Activated CD8-positive, alpha-beta T cell treated with anti-CD3 and anti-CD28 coated beads for 36 hours (primary cell): ENCODE data around the gene ELK4. TPM values are rescaled to one million over a fixed set of nuclear protein-coding genes. Genes with fewer than 3 reads are reported as not detected.

ENCODE experiments used
- ATAC-seq: fragments of 200-7000 bp; cut with Tn5 transposase; one replicate; pipeline ENCODE4 v1.10.0; 2021; ENCODE audit warnings: mild to moderate bottlenecking, moderate library complexity
- CTCF ChIA-PET: fragments of 350-600 bp; sonication (Branson Sonifier 250); formaldehyde crosslinking; loops from one replicate; lab custom pipeline; 2021; ENCODE audit warnings: antibody characterized with exemption; lab: Charles Lee
- POLR2A ChIA-PET: fragments of 350-600 bp; sonication (Branson Sonifier 250); formaldehyde crosslinking; loops from one replicate; lab custom pipeline; 2021; ENCODE audit warnings: antibody characterized with exemption; lab: Charles Lee
- DNase-seq: peaks from one replicate; pipeline ENCODE4 v3.0.0-alpha.2; 2020
- H3K27ac Mint-ChIP-seq: one replicate; pipeline ENCODE4 v1.8.0; 2021; ENCODE audit warnings: mild to moderate bottlenecking, mixed read lengths
- H3K27me3 Mint-ChIP-seq: one replicate; pipeline ENCODE4 v1.8.0; 2021; ENCODE audit warnings: mixed read lengths
- H3K36me3 Mint-ChIP-seq: one replicate; pipeline ENCODE4 v1.8.0; 2021; ENCODE audit warnings: low read depth, mixed read lengths
- H3K4me1 Mint-ChIP-seq: one replicate; pipeline ENCODE4 v1.8.0; 2021; ENCODE audit warnings: low read depth, mixed read lengths
- H3K4me3 Mint-ChIP-seq: one replicate; pipeline ENCODE4 v1.8.0; 2021; ENCODE audit warnings: mild to moderate bottlenecking, moderate library complexity, mixed read lengths
- H3K9me3 Mint-ChIP-seq: one replicate; pipeline ENCODE4 v1.8.0; 2021; ENCODE audit warnings: mixed read lengths
- CTCF ChIP-seq: fragments of 200-600 bp; IDR thresholded peaks from one replicate; pipeline ENCODE4 v1.8.0; 2022; ENCODE audit warnings: antibody characterized with exemption, mild to moderate bottlenecking
- intact Hi-C: fragments of 100-400 bp; cut with micrococcal nuclease; formaldehyde crosslinking; loops from one replicate; pipeline ENCODE4 v1.10.0; 2022
- total RNA-seq, 2 experiments: library from RNA; stranded (reverse); gene quantifications; one replicate each; pipeline ENCODE4 v1.2.3, GENCODE V29; 2021

ELK4 gene
- total RNA-seq, 2 experiments from 2014 or later, result 61.5 to 62.1 TPM

- Mint-ChIP-seq H3K4me3 (no peak overlapping the region), H3K27ac (no peak overlapping the region), H3K27me3 (no peaks in the 10 kb centered on the region), H3K9me3 (no peaks in the 10 kb centered on the region), H3K36me3 (peaks cover 40% of the 10 kb centered on the region), H3K4me1 (peaks cover 47% of the 10 kb centered on the region)
- ATAC-seq, result no peak
- POLR2A ChIA-PET, result interaction anchor here (1.3 to 3.3 kb wide), 2 partner anchors 11 to 34 kb away, joined by 6 to 18 read pairs; partner anchors contain the start of gene ELK4
- TF ChIP-seq CTCF, result no peak
- DNase-seq, result no peak
- CTCF ChIA-PET, result interaction anchor here (1.3 to 1.8 kb wide), 2 partner anchors 35 to 60 kb away, joined by 3 to 4 read pairs; no protein-coding TSS in a partner anchor
- intact Hi-C loops, result no loop called here
Observed at GRCh38 chr1:205597691-205598314, 34.0 kb downstream of the ELK4 start.

GRCh38 chr1:205596876-205597275, 34.9 kb downstream of the ELK4 start:
- H3K27ac Mint-ChIP-seq, result no peak overlapping the region
- POLR2A ChIA-PET, result interaction anchor here (7.1 kb wide), 1 partner anchor 34 kb away, joined by 119 read pairs; the partner anchor contains the start of gene ELK4
- CTCF ChIA-PET, result interaction anchor here (9.7 to 9.8 kb wide), 2 partner anchors 36 to 61 kb away, joined by 306 to 396 read pairs; partner anchors contain the start of gene ELK4
- H3K27me3 Mint-ChIP-seq, result no peaks in the 10 kb centered on the region
- H3K9me3 Mint-ChIP-seq, result no peaks in the 10 kb centered on the region
- DNase-seq (no peak), ATAC-seq (no peak)
- H3K4me3 Mint-ChIP-seq, result no peak overlapping the region
- H3K36me3 Mint-ChIP-seq, result peaks cover 44% of the 10 kb centered on the region
- intact Hi-C loops, result no loop called here
- peaks cover 51% of the 10 kb centered on the region for H3K4me1 Mint-ChIP-seq
- TF ChIP-seq CTCF, result no peak

GRCh38 chr1:205595861-205596260, 36.0 kb downstream of the ELK4 start:
- ATAC-seq (no peak), DNase-seq (no peak)
- H3K36me3 Mint-ChIP-seq, result peaks cover 43% of the 10 kb centered on the region
- CTCF ChIA-PET, result interaction anchor here (1.1 to 9.8 kb wide), 3 partner anchors 20 to 62 kb away, joined by 3 to 396 read pairs (median 306); partner anchors contain the start of gene ELK4
- POLR2A ChIA-PET, result interaction anchor here (0.6 to 7.1 kb wide), 4 partner anchors 11 to 35 kb away, joined by 3 to 119 read pairs (median 4); partner anchors contain the start of gene ELK4
- TF ChIP-seq CTCF, result no peak
- no peaks in the 10 kb centered on the region for H3K27me3 Mint-ChIP-seq
- intact Hi-C loops, result no loop called here
- H3K4me1 Mint-ChIP-seq, result peaks cover 52% of the 10 kb centered on the region
- H3K27ac Mint-ChIP-seq, result no peak overlapping the region
- no peak overlapping the region for H3K4me3 Mint-ChIP-seq
- no peaks in the 10 kb centered on the region for H3K9me3 Mint-ChIP-seq

GRCh38 chr1:205595435-205595834, 36.4 kb downstream of the ELK4 start:
- intact Hi-C loops, result no loop called here
- CTCF ChIA-PET, result interaction anchor here (0.8 to 9.8 kb wide), 4 partner anchors 8 to 62 kb away, joined by 3 to 396 read pairs (median 154); partner anchors contain the start of gene ELK4
- no peak for TF ChIP-seq CTCF
- peaks cover 48% of the 10 kb centered on the region for H3K4me1 Mint-ChIP-seq
- POLR2A ChIA-PET, result interaction anchor here (1.0 to 7.1 kb wide), 4 partner anchors 11 to 145 kb away, joined by 3 to 119 read pairs (median 4); partner anchors contain the start of gene ELK4
- H3K9me3 Mint-ChIP-seq, result no peaks in the 10 kb centered on the region
- no peak overlapping the region for H3K4me3 Mint-ChIP-seq
- H3K36me3 Mint-ChIP-seq, result peaks cover 39% of the 10 kb centered on the region
- ATAC-seq, result no peak
- H3K27me3 Mint-ChIP-seq, result no peaks in the 10 kb centered on the region
- no peak for DNase-seq
- peak overlapping the region; percentile 39 for H3K27ac Mint-ChIP-seq

- peaks cover 36% of the 10 kb centered on the region for H3K36me3 Mint-ChIP-seq
- H3K9me3 Mint-ChIP-seq, result no peaks in the 10 kb centered on the region
- peak overlapping the region; percentile 39 for H3K27ac Mint-ChIP-seq
- intact Hi-C loops, result no loop called here
- H3K4me3 Mint-ChIP-seq, result no peak overlapping the region
- ChIA-PET POLR2A (interaction anchor here (1.1 to 7.1 kb wide), 3 partner anchors 12 to 146 kb away, joined by 3 to 119 read pairs (median 4); partner anchors contain the start of gene ELK4), CTCF (interaction anchor here (0.8 to 9.8 kb wide), 6 partner anchors 9 to 107 kb away, joined by 3 to 396 read pairs (median 4); partner anchors contain the start of gene ELK4)
- peak; percentile 15 for DNase-seq
- H3K27me3 Mint-ChIP-seq, result no peaks in the 10 kb centered on the region
- no peak for TF ChIP-seq CTCF
- H3K4me1 Mint-ChIP-seq, result peaks cover 42% of the 10 kb centered on the region
- no peak for ATAC-seq
Observed at GRCh38 chr1:205594846-205595245, 37.0 kb downstream of the ELK4 start.
